H1 (cell line): ENCODE results near the gene FCHO1. TPM values are rescaled to one million over a fixed set of nuclear protein-coding genes. Genes with fewer than 3 reads are reported as not detected.
A peak's percentile ranks its signal among the peaks of the same experiment; 100 is the strongest.

Experiments
- CTCF ChIA-PET: fragments of 300-600 bp; sonication (Branson Sonifier 250); formaldehyde crosslinking; loops from one replicate; lab custom pipeline; 2021; ENCODE audit not compliant: partially characterized antibody; lab: Charles Lee
- POLR2A ChIA-PET: fragments of 300-600 bp; sonication (Branson Sonifier 250); formaldehyde crosslinking; loops from one replicate; lab custom pipeline; 2021; ENCODE audit warnings: inconsistent platforms; ENCODE audit not compliant: partially characterized antibody; lab: Charles Lee
- DNase-seq, 2 experiments: peaks; one replicate each; pipeline versions ENCODE4 v3.0.0 to v3.0.0-alpha.2; 2010 to 2022; ENCODE audit warnings: low spot score in 2 of 2, low read depth in 1 of 2, mixed read lengths in 1 of 2
- FAIRE-seq: peaks from 2 replicates; lab custom pipeline; 2011; peaks lifted over from hg19 to GRCh38; lab: Jason Lieb, UNC
- H2AFZ ChIP-seq: 2 replicates; pipeline ENCODE4 v1.8.1; 2012; ENCODE audit warnings: low read length, inconsistent platforms
- H2AK5ac ChIP-seq: 2 replicates; pipeline ENCODE4 v1.6.1; 2013; ENCODE audit warnings: low read depth, low read length
- H2BK120ac ChIP-seq: replicated peaks from 2 replicates; pipeline ENCODE3; 2013; ENCODE audit warnings: low read depth, low read length, inconsistent platforms
- H2BK12ac ChIP-seq: 2 replicates; pipeline ENCODE4 v1.6.1; 2013; ENCODE audit warnings: low read depth, low read length
- H2BK15ac ChIP-seq: 2 replicates; pipeline ENCODE4 v1.6.1; 2013; ENCODE audit warnings: low read length
- H2BK20ac ChIP-seq: 2 replicates; pipeline ENCODE4 v1.6.1; 2013; ENCODE audit warnings: low read length
- H2BK5ac ChIP-seq: 2 replicates; pipeline ENCODE4 v1.6.1; 2013; ENCODE audit warnings: low read depth, low read length
- H3K14ac ChIP-seq: 2 replicates; pipeline ENCODE4 v1.6.1; 2013; ENCODE audit warnings: inconsistent platforms; ENCODE audit not compliant: insufficient read length
- H3K18ac ChIP-seq: 2 replicates; pipeline ENCODE4 v1.6.1; 2013; ENCODE audit warnings: low read length; ENCODE audit errors: extremely low read depth
- H3K23ac ChIP-seq: 2 replicates; pipeline ENCODE4 v1.6.1; 2013; ENCODE audit warnings: inconsistent platforms; ENCODE audit not compliant: insufficient read length
- H3K23me2 ChIP-seq: 2 replicates; pipeline ENCODE4 v1.6.1; 2013; ENCODE audit warnings: low read depth, low read length
- H3K27ac ChIP-seq: 2 replicates; pipeline ENCODE4 v1.6.1; 2011; ENCODE audit warnings: low read depth, low read length, inconsistent platforms
- H3K27me3 ChIP-seq, 4 experiments: replicated peaks in 1 of 4; 1 replicate in 1 of 4; 2 replicates in 3 of 4; pipeline versions ENCODE4 v1.6.1 to v1.8.1; 2011 to 2013; ENCODE audit warnings: low read length in 3 of 4, mild to moderate bottlenecking in 3 of 4, inconsistent platforms in 2 of 4, mixed read lengths in 2 of 4, moderate library complexity in 1 of 4; ENCODE audit not compliant: control insufficient read depth in 3 of 4, insufficient read depth in 3 of 4; ENCODE audit errors: extremely low read depth in 1 of 4
- H3K36me3 ChIP-seq, 4 experiments: 2 replicates each; pipeline versions ENCODE4 v1.6.1 to v1.8.1; 2011 to 2013; ENCODE audit warnings: mild to moderate bottlenecking in 4 of 4, low read length in 3 of 4, moderate library complexity in 2 of 4, control low read depth in 1 of 4, inconsistent platforms in 1 of 4; ENCODE audit not compliant: insufficient read depth in 4 of 4, control insufficient read depth in 2 of 4
- H3K4ac ChIP-seq: replicated peaks from 2 replicates; pipeline ENCODE3; 2013; ENCODE audit warnings: low read length, low read depth, mixed read lengths, inconsistent platforms; ENCODE audit not compliant: insufficient read length
- H3K4me1 ChIP-seq, 4 experiments: replicated peaks in 1 of 4; 1 replicate in 1 of 4; 2 replicates in 3 of 4; pipeline versions ENCODE4 v1.6.1 to v1.8.1; 2011 to 2013; ENCODE audit warnings: low read length in 3 of 4, inconsistent platforms in 2 of 4, mixed read lengths in 1 of 4; ENCODE audit not compliant: insufficient read depth in 4 of 4, control insufficient read depth in 3 of 4
- H3K4me2 ChIP-seq, 2 experiments: 2 replicates each; pipeline versions ENCODE4 v1.6.1 to v1.8.1; 2011 to 2013; ENCODE audit warnings: low read depth in 2 of 2, low read length in 2 of 2, control low read depth in 1 of 2, inconsistent platforms in 1 of 2, mild to moderate bottlenecking in 1 of 2; ENCODE audit not compliant: insufficient read depth in 1 of 2
- H3K4me3 ChIP-seq, 4 experiments: fragments of 200-600, 300-600 bp in 1 of 4; sonication (generic), shearing (Covaris generic), sonication (Bioruptor Twin) in 1 of 4; 2 replicates each; pipeline versions ENCODE4 v1.5.1 to v1.8.1; 2011 to 2016; ENCODE audit warnings: low read length in 4 of 4, low read depth in 3 of 4, control low read depth in 2 of 4, inconsistent platforms in 2 of 4, mild to moderate bottlenecking in 2 of 4, mixed read lengths in 1 of 4, moderate library complexity in 1 of 4; ENCODE audit not compliant: insufficient read depth in 2 of 4; ENCODE audit errors: extremely low read depth in 1 of 4
- H3K56ac ChIP-seq: replicated peaks from 2 replicates; pipeline ENCODE3; 2013; ENCODE audit warnings: low read depth, mild to moderate bottlenecking, mixed read lengths, low read length, inconsistent platforms; ENCODE audit not compliant: insufficient read length
- H3K79me1 ChIP-seq: 2 replicates; pipeline ENCODE4 v1.6.1; 2013; ENCODE audit warnings: low read depth, low read length, control low read depth
- H3K79me2 ChIP-seq, 2 experiments: 2 replicates each; pipeline versions ENCODE4 v1.6.1 to v1.8.1; 2012 to 2013; ENCODE audit warnings: low read length in 2 of 2, mild to moderate bottlenecking in 2 of 2, inconsistent platforms in 1 of 2; ENCODE audit not compliant: insufficient read depth in 2 of 2, control insufficient read depth in 1 of 2
- H3K9ac ChIP-seq, 4 experiments: replicated peaks in 1 of 4; 1 replicate in 1 of 4; 2 replicates in 3 of 4; pipeline versions ENCODE4 v1.6.1 to v1.8.1; 2011 to 2013; ENCODE audit warnings: low read depth in 3 of 4, low read length in 3 of 4, control low read depth in 2 of 4, mild to moderate bottlenecking in 2 of 4, moderate library complexity in 2 of 4, inconsistent platforms in 1 of 4; ENCODE audit errors: extremely low read depth in 1 of 4
- H3K9me3 ChIP-seq, 2 experiments: 2 replicates each; pipeline versions ENCODE4 v1.6.1 to v1.8.1; 2012 to 2013; ENCODE audit warnings: mild to moderate bottlenecking in 2 of 2, moderate library complexity in 2 of 2, control low read depth in 1 of 2, inconsistent platforms in 1 of 2, low read depth in 1 of 2, low read length in 1 of 2, mixed read lengths in 1 of 2; ENCODE audit not compliant: insufficient read depth in 2 of 2
- H4K20me1 ChIP-seq, 2 experiments: replicated peaks in 1 of 2; 2 replicates each; pipeline versions ENCODE3 to v1.8.1; 2011 to 2013; ENCODE audit warnings: inconsistent platforms in 2 of 2, low read length in 2 of 2, mild to moderate bottlenecking in 1 of 2; ENCODE audit not compliant: insufficient read depth in 2 of 2, control insufficient read depth in 1 of 2
- H4K5ac ChIP-seq: 2 replicates; pipeline ENCODE4 v1.6.1; 2013; ENCODE audit warnings: low read length, low read depth, mixed read lengths, inconsistent platforms; ENCODE audit not compliant: insufficient read length
- H4K8ac ChIP-seq: 2 replicates; pipeline ENCODE4 v1.8.0; 2013; ENCODE audit warnings: mild to moderate bottlenecking, moderate library complexity, low read length, inconsistent platforms; ENCODE audit not compliant: insufficient read depth; ENCODE audit errors: extremely low read depth
- H4K91ac ChIP-seq: replicated peaks from 2 replicates; pipeline ENCODE3; 2013; ENCODE audit warnings: low read length, mixed read lengths, inconsistent platforms; ENCODE audit not compliant: insufficient read length
- BACH1 ChIP-seq: IDR thresholded peaks from 2 replicates; pipeline ENCODE4 v1.6.1; 2012; ENCODE audit warnings: low read length, improper control_type of control experiment
- BCL11A ChIP-seq, 2 experiments: IDR thresholded peaks; one replicate each; pipeline ENCODE4 v1.6.1; 2011; ENCODE audit warnings: low read depth in 2 of 2, low read length in 2 of 2, mild to moderate bottlenecking in 2 of 2
- BRCA1 ChIP-seq: IDR thresholded peaks from 2 replicates; pipeline ENCODE4 v1.6.1; 2012; ENCODE audit warnings: low read depth, low read length, improper control_type of control experiment
- CTBP2 ChIP-seq: IDR thresholded peaks from 2 replicates; pipeline ENCODE4 v1.7.0; 2011; ENCODE audit warnings: borderline replicate concordance, mild to moderate bottlenecking, moderate library complexity, mixed read lengths, low read length; ENCODE audit not compliant: insufficient read depth, insufficient read length
- FOSL1 ChIP-seq: IDR thresholded peaks from 2 replicates; pipeline ENCODE4 v1.6.1; 2011; ENCODE audit warnings: mild to moderate bottlenecking, low read depth, low read length, moderate library complexity; ENCODE audit not compliant: insufficient read depth
- POLR2A ChIP-seq, 2 experiments: IDR thresholded peaks; 1 replicate in 1 of 2; 2 replicates in 1 of 2; pipeline ENCODE4 v1.6.1; 2011; ENCODE audit warnings: low read depth in 2 of 2, low read length in 2 of 2, mild to moderate bottlenecking in 2 of 2; ENCODE audit errors: control extremely low read depth in 1 of 2
- RXRA ChIP-seq: IDR thresholded peaks from 2 replicates; pipeline ENCODE4 v1.6.1; 2011; ENCODE audit warnings: low read depth, mild to moderate bottlenecking, low read length, moderate library complexity; ENCODE audit not compliant: insufficient read depth
- SP4 ChIP-seq: IDR thresholded peaks from 2 replicates; pipeline ENCODE4 v1.6.1; 2012; ENCODE audit warnings: low read length, inconsistent platforms
- WGBS, 2 experiments: shearing (Covaris generic) in 1 of 2; methylation state at CpG; one replicate each; pipeline versions ENCODE4 v1.1.6 to v1.1.7; 2013 to 2015; ENCODE audit warnings: low lambda C conversion rate in 2 of 2, mixed read lengths in 2 of 2, inconsistent platforms in 1 of 2, low coverage in 1 of 2, missing lambda C conversion rate in 1 of 2; ENCODE audit not compliant: insufficient replicate concordance in 2 of 2, insufficient coverage in 1 of 2, insufficient read length in 1 of 2; ENCODE audit errors: extremely low coverage in 1 of 2, missing lambda C conversion rate in 1 of 2; 5-methylcytosine and 5-hydroxymethylcytosine counted together
- polyA plus RNA-seq, 7 experiments: library from polyadenylated mRNA; depleted of rRNA in 3 of 7; stranded (reverse) in 5 of 7; unstranded in 2 of 7; fragments of >200 nt in 5 of 7; fragments of 200-250 nt in 2 of 7; gene quantifications; 1 replicate in 5 of 7; 2 replicates in 1 of 7; 4 replicates in 1 of 7; pipeline versions ENCODE4 v1.2.1 to v1.2.3, GENCODE V29; 2011 to 2013; ENCODE audit warnings: missing spikeins in 2 of 7, mixed read lengths in 2 of 7
- total RNA-seq: library from RNA; stranded (reverse); fragmentation: NEBNext Ultra II Directional; extraction: Animal tissue kit (Norgen Biotek cat#: 25700); gene quantifications from 2 replicates; pipeline ENCODE4 v1.2.1, GENCODE V29; 2021
- TF ChIP-seq, protein P1 (sequence below): IDR thresholded peaks from 2 replicates; pipeline ENCODE4 v1.6.1; 2012; ENCODE audit warnings: inconsistent platforms

FCHO1 gene
- total and polyA plus RNA-seq, 2 of the 8 experiments (the other 6 are each of a cell fraction or from before 2014, with no cell fraction given) = 13.0 to 25.9 TPM

GRCh38 chr19:17727843-17728242 is 23.4 kb upstream of the FCHO1 start:
- Histone ChIP-seq H3K23me2 (no peaks in the 10 kb centered on the region), H3K4ac (no peak overlapping the region), H2BK12ac (no peak overlapping the region), H2BK120ac (no peak overlapping the region), H3K4me3 (no peak overlapping the region), H4K20me1 (peaks cover 20 to 28% of the 10 kb centered on the region in 2 experiments), H2BK15ac (no peak overlapping the region), H2BK5ac (no peak overlapping the region), H3K23ac (no peak overlapping the region), H3K18ac (no peak overlapping the region), H3K14ac (no peak overlapping the region), H3K36me3 (peaks cover 19 to 65% (median 47%) of the 10 kb centered on the region in 4 experiments), H3K27me3 (no peaks in the 10 kb centered on the region), H3K79me1 (peaks cover 13% of the 10 kb centered on the region; the same call in 1 of the 2 replicates), H3K9me3 (no peaks in the 10 kb centered on the region), H3K56ac (no peak overlapping the region), H3K9ac (no peak overlapping the region), H3K4me2 (no peak overlapping the region), H2BK20ac (no peak overlapping the region), H4K5ac (no peak overlapping the region), H4K91ac (no peak overlapping the region)
- POLR2A ChIA-PET = no interaction called here
- no peak for DNase-seq
- 96% methylated on average over 16 of the region's 19 CpGs; no CpG with 5 or more reads in 1 of the 2 experiments for WGBS, 2 experiments
- TF ChIP-seq BCL11A (IDR thresholded peaks at IDR 0.05; ENCODE audit: low read depth in 2 of 2, low read length in 2 of 2) = no peak
- no peak for TF ChIP-seq POLR2A (IDR thresholded peaks at IDR 0.05; ENCODE audit: control extremely low read depth in 1 of 2, low read depth in 2 of 2, low read length in 2 of 2)
- no peak for TF ChIP-seq BACH1
- TF ChIP-seq, protein P1, sequence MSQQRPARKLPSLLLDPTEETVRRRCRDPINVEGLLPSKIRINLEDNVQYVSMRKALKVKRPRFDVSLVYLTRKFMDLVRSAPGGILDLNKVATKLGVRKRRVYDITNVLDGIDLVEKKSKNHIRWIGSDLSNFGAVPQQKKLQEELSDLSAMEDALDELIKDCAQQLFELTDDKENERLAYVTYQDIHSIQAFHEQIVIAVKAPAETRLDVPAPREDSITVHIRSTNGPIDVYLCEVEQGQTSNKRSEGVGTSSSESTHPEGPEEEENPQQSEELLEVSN = no peak
- no peak for TF ChIP-seq SP4
- no peak for TF ChIP-seq FOSL1
- no peak for TF ChIP-seq RXRA
- TF ChIP-seq BRCA1 = no peak
- TF ChIP-seq CTBP2 = no peak
- TF ChIP-seq, all 59 proteins: peak for 0
- FAIRE-seq = no peak
- no peak overlapping the region for H2AFZ ChIP-seq
- H4K8ac ChIP-seq = 0 out of 2 replicates have a peak overlapping the region, but pooled peaks have one; percentile 68
- peaks cover 0 to 44% of the 10 kb centered on the region in 2 experiments; a peak in 2 of 4 replicates for H3K79me2 ChIP-seq
- no peak overlapping the region for H2AK5ac ChIP-seq
- CTCF ChIA-PET = interaction anchor here (1.1 to 6.8 kb wide), 3 partner anchors 11 to 211 kb away, joined by 3 to 78 read pairs (median 11); no protein-coding TSS in a partner anchor
- no peaks in the 10 kb centered on the region for H3K4me1 ChIP-seq
- no peak overlapping the region for H3K27ac ChIP-seq
